Astrocyte (in vitro differentiated cells and primary cell): ENCODE measurements around the gene PPP1R14C.

Experiments used
- CTCF ChIP-seq: IDR thresholded peaks from 2 replicates; pipeline ENCODE4 v1.5.1; 2011; ENCODE audit warnings: low read depth, mild to moderate bottlenecking, inconsistent platforms, low read length, moderate library complexity; ENCODE audit not compliant: insufficient read depth
- EZH2 ChIP-seq: IDR thresholded peaks from 2 replicates; pipeline ENCODE4 v1.6.1; 2012; ENCODE audit warnings: mild to moderate bottlenecking, low read length, inconsistent platforms; ENCODE audit not compliant: insufficient read depth

GRCh38 chr6:150286912-150287311 lies 144.1 kb downstream of the PPP1R14C start:
- TF ChIP-seq CTCF: no peak
- TF ChIP-seq EZH2: no peak
